GM19025 (cell line): ENCODE data around the gene KNG1.
"Not testable (repeated sequence)": the region's sequence is repeated elsewhere in the genome, so short reads cannot be mapped to it uniquely, and the experiment has no call there.

Source experiments
- ATAC-seq: cut with Tn5 transposase; IDR thresholded peaks from one replicate; pipeline ENCODE4 v1.9.1; 2021; ENCODE audit warnings: mild to moderate bottlenecking, low read depth, moderate library complexity; ENCODE audit not compliant: unreplicated experiment

The KNG1 gene

GRCh38 chr3:186717039-186717457 is at the start of gene KNG1:
KNG1 (plus strand) TSS chr3:186717359; CDS start chr3:186717543, 184 bp downstream.
- no peak for ATAC-seq

GRCh38 chr3:186668426-186668825 is 48.7 kb upstream of the KNG1 start:
- no peak for ATAC-seq

- ATAC-seq: no peak
Measured at GRCh38 chr3:186669378-186670084, 47.6 kb upstream of the KNG1 start.

GRCh38 chr3:186670155-186670554 is 47.0 kb upstream of the KNG1 start:
- ATAC-seq: no peak

- no peak for ATAC-seq
Measured at GRCh38 chr3:186671051-186671450, 46.1 kb upstream of the KNG1 start.

GRCh38 chr3:186678604-186679003 is 38.6 kb upstream of the KNG1 start:
- ATAC-seq: no peak

- ATAC-seq: no peak
Measured at GRCh38 chr3:186679151-186679550, 38.0 kb upstream of the KNG1 start.

- ATAC-seq: no peak
Measured at GRCh38 chr3:186680869-186681268, 36.3 kb upstream of the KNG1 start.

- ATAC-seq: no peak
Measured at GRCh38 chr3:186682812-186683211, 34.3 kb upstream of the KNG1 start.

- ATAC-seq: no peak
Measured at GRCh38 chr3:186683979-186684378, 33.2 kb upstream of the KNG1 start.

GRCh38 chr3:186686475-186686874 is 30.7 kb upstream of the KNG1 start:
- ATAC-seq: not testable (repeated sequence)

- ATAC-seq: no peak
Measured at GRCh38 chr3:186687120-186687651, 30.0 kb upstream of the KNG1 start.

GRCh38 chr3:186690304-186690703 is 26.9 kb upstream of the KNG1 start:
- ATAC-seq: not testable (repeated sequence)

- no peak for ATAC-seq
Measured at GRCh38 chr3:186691676-186692075, 25.5 kb upstream of the KNG1 start.

GRCh38 chr3:186693843-186694242 is 23.3 kb upstream of the KNG1 start:
- no peak for ATAC-seq

- ATAC-seq: no peak
Measured at GRCh38 chr3:186694288-186695032, 22.7 kb upstream of the KNG1 start.

- no peak for ATAC-seq
Measured at GRCh38 chr3:186696522-186696921, 20.6 kb upstream of the KNG1 start.

- no peak for ATAC-seq
Measured at GRCh38 chr3:186697510-186697909, 19.6 kb upstream of the KNG1 start.

- ATAC-seq: no peak
Measured at GRCh38 chr3:186700267-186700666, 16.9 kb upstream of the KNG1 start.

- not testable (repeated sequence) for ATAC-seq
Measured at GRCh38 chr3:186702451-186702850, 14.7 kb upstream of the KNG1 start.

GRCh38 chr3:186705882-186706780 is 11.0 kb upstream of the KNG1 start:
- peak; percentile 90 for ATAC-seq
